Sciatic nerve (tissue), 2 donors: ENCODE data around the gene DUS1L. TPM values are rescaled to one million over a fixed set of nuclear protein-coding genes. Genes with fewer than 3 reads are reported as not detected.
A peak's percentile ranks its signal among the peaks of the same experiment; 100 is the strongest.

ENCODE experiments used
- ATAC-seq: fragments of 200-7000 bp; cut with Tn5 transposase; one replicate; pipeline ENCODE4 v1.9.1; 2020; ENCODE audit warnings: mild to moderate bottlenecking, moderate library complexity
- DNase-seq: peaks from one replicate; pipeline ENCODE4 v3.0.0-alpha.2; 2020; ENCODE audit warnings: low spot score
- intact Hi-C: fragments of 100-400 bp; cut with DNase I; formaldehyde crosslinking; loops from one replicate; pipeline ENCODE4 v1.14.2; 2022
- total RNA-seq: library from RNA; stranded (reverse); fragmentation: NEBNext Ultra II Directional; extraction: Animal tissue kit (Norgen Biotek cat#: 25700); gene quantifications from one replicate; pipeline ENCODE4 v1.2.1, GENCODE V29; 2021
- donor health status: DM: no; HTN: no; CAD: no.
- donor health status: DM: no; HTN: no; CAD: no.

Gene DUS1L
- total RNA-seq, 1 donor from 2014 or later: 57.1 TPM

- intact Hi-C loops: no loop called here
- peak; percentile 100 for DNase-seq
- peak; percentile 98 for ATAC-seq
These were observed 42.6 kb downstream of the DUS1L start, which contains the start of gene LRRC45 for GRCh38 chr17:82022981-82023446. Gene LRRC45 (plus strand): TSS chr17:82023305. CDS start chr17:82023644, 339 bp downstream.

- ATAC-seq (no peak), DNase-seq (no peak)
- intact Hi-C loops: no loop called here
These were observed 43.2 kb downstream of the DUS1L start, which contains the start of gene CENPX for GRCh38 chr17:82022310-82022980. Gene CENPX (minus strand): TSS chr17:82022878. CDS start chr17:82022861, 17 bp downstream.

GRCh38 chr17:82021900-82022309, 43.7 kb downstream of the DUS1L start:
- no peak for DNase-seq
- intact Hi-C loops: no loop called here
- no peak for ATAC-seq

- DNase-seq (peak; percentile 85), ATAC-seq (peak; percentile 28)
- intact Hi-C loops: no loop called here
These were observed 44.3 kb downstream of the DUS1L start for GRCh38 chr17:82021107-82021899.

GRCh38 chr17:82020572-82021106, 45.0 kb downstream of the DUS1L start:
- intact Hi-C loops: loop anchor here (1.0 kb wide), 1 partner anchor 61 kb away; no protein-coding TSS in a partner anchor
- no peak for DNase-seq
- no peak for ATAC-seq

GRCh38 chr17:82019690-82020571, 45.7 kb downstream of the DUS1L start:
- ATAC-seq: no peak
- intact Hi-C loops: loop anchor here (1.0 kb wide), 1 partner anchor 61 kb away; no protein-coding TSS in a partner anchor
- DNase-seq: no peak

- DNase-seq: no peak
- ATAC-seq: no peak
- intact Hi-C loops: no loop called here
These were observed 46.5 kb downstream of the DUS1L start for GRCh38 chr17:82018989-82019689.

- intact Hi-C loops: no loop called here
- DNase-seq: no peak
- no peak for ATAC-seq
These were observed 47.2 kb downstream of the DUS1L start for GRCh38 chr17:82018152-82018988.

- DNase-seq (no peak), ATAC-seq (no peak)
- intact Hi-C loops: no loop called here
These were observed 47.9 kb downstream of the DUS1L start for GRCh38 chr17:82017612-82018151.

GRCh38 chr17:82016875-82017459, 48.6 kb downstream of the DUS1L start:
- DNase-seq: no peak
- intact Hi-C loops: no loop called here
- ATAC-seq: no peak

GRCh38 chr17:82016061-82016874, 49.3 kb downstream of the DUS1L start:
- DNase-seq: no peak
- no peak for ATAC-seq
- intact Hi-C loops: no loop called here

- no peak for DNase-seq
- no peak for ATAC-seq
- intact Hi-C loops: no loop called here
These were observed 50.2 kb downstream of the DUS1L start for GRCh38 chr17:82015311-82015971.

GRCh38 chr17:82014971-82015310, 50.7 kb downstream of the DUS1L start:
- DNase-seq (no peak), ATAC-seq (no peak)
- intact Hi-C loops: no loop called here

- ATAC-seq (no peak), DNase-seq (no peak)
- intact Hi-C loops: no loop called here
These were observed 51.2 kb downstream of the DUS1L start for GRCh38 chr17:82014432-82014831.

- intact Hi-C loops: no loop called here
- no peak for DNase-seq
- ATAC-seq: no peak
These were observed 51.8 kb downstream of the DUS1L start for GRCh38 chr17:82013772-82014321.
